GM12892 (cell line): Measurements from ENCODE around the gene FTCD.

Experiments used
- POLR2A ChIP-seq: IDR thresholded peaks from 2 replicates; pipeline ENCODE4 v1.6.1; 2011; ENCODE audit warnings: low read depth, low read length, control low read depth
- POLR2AphosphoS5 ChIP-seq: IDR thresholded peaks from 2 replicates; pipeline ENCODE4 v1.6.1; 2011; ENCODE audit warnings: low read depth, low read length, control low read depth

- no peak for TF ChIP-seq POLR2A
- no peak for TF ChIP-seq POLR2AphosphoS5
These were observed 32.4 kb upstream of the FTCD start for GRCh38 chr21:46187814-46188213.
